H7 (cell line): ENCODE data around the gene COL24A1. TPM values are rescaled to one million over a fixed set of nuclear protein-coding genes. Genes with fewer than 3 reads are reported as not detected.

ENCODE experiments used
- DNase-seq: peaks from one replicate; pipeline ENCODE4 v3.0.0; 2012
- H3K27me3 ChIP-seq: 2 replicates; pipeline ENCODE4 v1.6.0; 2011; ENCODE audit warnings: mild to moderate bottlenecking, low read length; ENCODE audit not compliant: control insufficient read depth, insufficient read depth
- H3K36me3 ChIP-seq: replicated peaks from 2 replicates; pipeline ENCODE4 v1.5.1; 2011; ENCODE audit warnings: low read length; ENCODE audit not compliant: control insufficient read depth, insufficient read depth
- H3K4me3 ChIP-seq: 2 replicates; pipeline ENCODE4 v1.5.1; 2011; ENCODE audit warnings: low read depth, mild to moderate bottlenecking, control low read depth, low read length, moderate library complexity; ENCODE audit not compliant: insufficient read depth
- total RNA-seq: library from RNA; depleted of rRNA; stranded (reverse); fragments of >200 nt; shearing (Covaris generic); gene quantifications from 2 replicates; pipeline ENCODE4 v1.2.3, GENCODE V29; 2014; rRNA removed

Gene COL24A1
- total RNA-seq, 1 experiment from 2014 or later: 0.21 TPM

- Histone ChIP-seq H3K36me3 (no peaks in the 10 kb centered on the region; the same call in none of the 2 replicates), H3K27me3 (no peaks in the 10 kb centered on the region), H3K4me3 (no peak overlapping the region)
- DNase-seq: no peak
Observed at GRCh38 chr1:85683292-85684025, 473.1 kb downstream of the COL24A1 start.

- Histone ChIP-seq H3K36me3 (no peaks in the 10 kb centered on the region; the same call in none of the 2 replicates), H3K27me3 (no peaks in the 10 kb centered on the region), H3K4me3 (no peak overlapping the region)
- DNase-seq: no peak
Observed at GRCh38 chr1:85681087-85681486, 475.5 kb downstream of the COL24A1 start.

Other genes with a start within 250 kb of the COL24A1 start
- 14.8 and 44.4 TPM in 2 replicates for gene ODF2L, start 239.6 kb upstream of the COL24A1 start, total RNA-seq